ENCODE data around the gene CCDC157. TPM values are rescaled to one million over a fixed set of nuclear protein-coding genes. Genes with fewer than 3 reads are reported as not detected.

Gene CCDC157
- total and polyA plus RNA-seq, 9 of the 15 experiments (the other 6 are each of a cell fraction or from before 2014, with no cell fraction given) = 0.04 to 1.3 (median 0.68) TPM

- TF ChIP-seq, protein P1, sequence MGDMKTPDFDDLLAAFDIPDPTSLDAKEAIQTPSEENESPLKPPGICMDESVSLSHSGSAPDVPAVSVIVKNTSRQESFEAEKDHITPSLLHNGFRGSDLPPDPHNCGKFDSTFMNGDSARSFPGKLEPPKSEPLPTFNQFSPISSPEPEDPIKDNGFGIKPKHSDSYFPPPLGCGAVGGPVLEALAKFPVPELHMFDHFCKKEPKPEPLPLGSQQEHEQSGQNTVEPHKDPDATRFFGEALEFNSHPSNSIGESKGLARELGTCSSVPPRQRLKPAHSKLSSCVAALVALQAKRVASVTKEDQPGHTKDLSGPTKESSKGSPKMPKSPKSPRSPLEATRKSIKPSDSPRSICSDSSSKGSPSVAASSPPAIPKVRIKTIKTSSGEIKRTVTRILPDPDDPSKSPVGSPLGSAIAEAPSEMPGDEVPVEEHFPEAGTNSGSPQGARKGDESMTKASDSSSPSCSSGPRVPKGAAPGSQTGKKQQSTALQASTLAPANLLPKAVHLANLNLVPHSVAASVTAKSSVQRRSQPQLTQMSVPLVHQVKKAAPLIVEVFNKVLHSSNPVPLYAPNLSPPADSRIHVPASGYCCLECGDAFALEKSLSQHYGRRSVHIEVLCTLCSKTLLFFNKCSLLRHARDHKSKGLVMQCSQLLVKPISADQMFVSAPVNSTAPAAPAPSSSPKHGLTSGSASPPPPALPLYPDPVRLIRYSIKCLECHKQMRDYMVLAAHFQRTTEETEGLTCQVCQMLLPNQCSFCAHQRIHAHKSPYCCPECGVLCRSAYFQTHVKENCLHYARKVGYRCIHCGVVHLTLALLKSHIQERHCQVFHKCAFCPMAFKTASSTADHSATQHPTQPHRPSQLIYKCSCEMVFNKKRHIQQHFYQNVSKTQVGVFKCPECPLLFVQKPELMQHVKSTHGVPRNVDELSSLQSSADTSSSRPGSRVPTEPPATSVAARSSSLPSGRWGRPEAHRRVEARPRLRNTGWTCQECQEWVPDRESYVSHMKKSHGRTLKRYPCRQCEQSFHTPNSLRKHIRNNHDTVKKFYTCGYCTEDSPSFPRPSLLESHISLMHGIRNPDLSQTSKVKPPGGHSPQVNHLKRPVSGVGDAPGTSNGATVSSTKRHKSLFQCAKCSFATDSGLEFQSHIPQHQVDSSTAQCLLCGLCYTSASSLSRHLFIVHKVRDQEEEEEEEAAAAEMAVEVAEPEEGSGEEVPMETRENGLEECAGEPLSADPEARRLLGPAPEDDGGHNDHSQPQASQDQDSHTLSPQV (IDR thresholded peaks at IDR 0.05) = 0 out of 2 replicates have a peak, but pooled peaks have one; percentile 45
- TF ChIP-seq RB1 (IDR thresholded peaks at IDR 0.05; ENCODE audit: low read depth) (peak; percentile 15; the same call in 1 of the 2 replicates), SRSF1 (IDR thresholded peaks at IDR 0.05; ENCODE audit: low read depth, low read length) (no peak), XRCC5 (IDR thresholded peaks at IDR 0.05; ENCODE audit: low read depth, low read length) (0 out of 2 replicates have a peak, but pooled peaks have one; percentile 64), ZBTB49 (CRISPR knock-in tag; IDR thresholded peaks at IDR 0.05; ENCODE audit: borderline replicate concordance) (no peak), BRCA1 (IDR thresholded peaks at IDR 0.05) (no peak), BRCA1 (CRISPR knock-in tag; IDR thresholded peaks at IDR 0.05) (no peak), E4F1 (CRISPR knock-in tag; IDR thresholded peaks at IDR 0.05; ENCODE audit: borderline replicate concordance) (no peak), TRIM24 (IDR thresholded peaks at IDR 0.05) (peak in 1 of 2 experiments; percentile 13; a peak in 1 of 4 replicates), RBM34 (IDR thresholded peaks at IDR 0.05; ENCODE audit: borderline replicate concordance, insufficient read depth, low read length) (no peak), OTX1 (CRISPR knock-in tag; IDR thresholded peaks at IDR 0.05) (no peak), NR3C1 (CRISPR knock-in tag; IDR thresholded peaks at IDR 0.05) (no peak), ARID2 (IDR thresholded peaks at IDR 0.05) (peak; percentile 76), GABPB1 (CRISPR knock-in tag; IDR thresholded peaks at IDR 0.05) (0 out of 2 replicates have a peak, but pooled peaks have one; percentile 33), ZFPM2 (CRISPR knock-in tag; IDR thresholded peaks at IDR 0.05) (no peak), PTBP1 (IDR thresholded peaks at IDR 0.05; ENCODE audit: low read depth, low read length) (no peak), EHMT2 (IDR thresholded peaks at IDR 0.05) (no peak), ZNF57 (CRISPR knock-in tag; IDR thresholded peaks at IDR 0.05) (no peak), SMC3 (conservative IDR thresholded peaks at IDR 0.05; ENCODE audit: insufficient read depth, low read depth, low read length) (peak; percentile 85), POLR3G (IDR thresholded peaks at IDR 0.05; ENCODE audit: extremely low read depth, insufficient read length, insufficient replicate concordance) (no peak), BMI1 (IDR thresholded peaks at IDR 0.05; ENCODE audit: low read length) (no peak)
These were observed 34.3 kb downstream of the CCDC157 start (continued) for GRCh38 chr22:30390974-30391691.
